Parathyroid adenoma (tissue), 2 donors: ENCODE data around the gene ANKRD28.

Source experiments
- H2AFZ ChIP-seq: fragments of 300-600 bp; sonication (generic); one replicate; pipeline ENCODE4 v1.7.0; 2017; ENCODE audit warnings: antibody characterized with exemption, mild to moderate bottlenecking
- H3K27ac ChIP-seq: fragments of 300-600 bp; sonication (generic); one replicate; pipeline ENCODE4 v1.7.0; 2017
- H3K27me3 ChIP-seq: fragments of 300-600 bp; sonication (generic); one replicate; pipeline ENCODE4 v1.7.0; 2017; ENCODE audit warnings: low read length; ENCODE audit not compliant: control insufficient read depth, insufficient read depth
- H3K36me3 ChIP-seq: fragments of 300-600 bp; sonication (generic); one replicate; pipeline ENCODE4 v1.7.0; 2017; ENCODE audit warnings: low read length; ENCODE audit not compliant: control insufficient read depth, insufficient read depth
- H3K4me1 ChIP-seq: fragments of 300-600 bp; sonication (generic); one replicate; pipeline ENCODE4 v1.7.0; 2017; ENCODE audit warnings: control low read depth
- H3K4me2 ChIP-seq: fragments of 300-600 bp; sonication (generic); one replicate; pipeline ENCODE4 v1.7.0; 2017; ENCODE audit warnings: low read length
- H3K4me3 ChIP-seq: fragments of 300-600 bp; sonication (generic); one replicate; pipeline ENCODE4 v1.7.0; 2017; ENCODE audit warnings: low read depth, low read length
- H3K79me2 ChIP-seq: fragments of 300-600 bp; sonication (generic); one replicate; pipeline ENCODE4 v1.7.0; 2017; ENCODE audit warnings: control low read depth
- H3K9ac ChIP-seq: fragments of 300-600 bp; sonication (generic); one replicate; pipeline ENCODE4 v1.7.0; 2017; ENCODE audit warnings: mild to moderate bottlenecking
- H3K9me3 ChIP-seq: fragments of 300-600 bp; sonication (generic); one replicate; pipeline ENCODE4 v1.7.0; 2017; ENCODE audit warnings: low read length; ENCODE audit not compliant: control insufficient read depth
- TF ChIP-seq, protein P1 (sequence below): fragments of 300-600 bp; sonication (generic); IDR thresholded peaks from one replicate; pipeline ENCODE4 v1.7.0; 2017; ENCODE audit warnings: antibody characterized with exemption, mild to moderate bottlenecking
- donor health status: primary hyperparathyroidism.

Gene ANKRD28

DNA sequence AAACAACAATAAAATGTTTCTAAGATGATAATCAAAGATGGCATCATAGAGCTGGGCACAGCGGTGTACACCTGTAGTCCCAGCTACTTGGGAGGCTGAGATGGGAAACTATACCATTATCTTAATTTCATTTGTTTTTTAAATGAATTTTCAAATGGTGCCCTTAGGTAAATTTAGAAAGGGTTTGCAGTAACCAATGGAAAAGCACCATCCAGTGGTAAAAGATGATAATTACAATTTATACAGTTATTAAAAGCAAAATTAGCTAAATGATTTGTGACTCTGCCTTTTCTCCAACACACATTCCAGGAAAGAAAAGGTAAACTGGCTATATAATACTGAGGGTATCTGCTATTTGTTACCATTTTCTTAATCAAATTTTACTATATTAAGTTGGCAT, 14.4 kb upstream of the ANKRD28 start:
- Histone ChIP-seq H3K4me1 (no peaks in the 10 kb centered on the region), H3K4me2 (no peak overlapping the region), H3K36me3 (no peaks in the 10 kb centered on the region), H3K27me3 (no peaks in the 10 kb centered on the region), H3K9me3 (no peaks in the 10 kb centered on the region), H3K9ac (no peak overlapping the region), H3K27ac (no peak overlapping the region), H3K79me2 (peaks cover 26% of the 10 kb centered on the region), H3K4me3 (no peak overlapping the region), H2AFZ (no peak overlapping the region)
- TF ChIP-seq, protein P1, sequence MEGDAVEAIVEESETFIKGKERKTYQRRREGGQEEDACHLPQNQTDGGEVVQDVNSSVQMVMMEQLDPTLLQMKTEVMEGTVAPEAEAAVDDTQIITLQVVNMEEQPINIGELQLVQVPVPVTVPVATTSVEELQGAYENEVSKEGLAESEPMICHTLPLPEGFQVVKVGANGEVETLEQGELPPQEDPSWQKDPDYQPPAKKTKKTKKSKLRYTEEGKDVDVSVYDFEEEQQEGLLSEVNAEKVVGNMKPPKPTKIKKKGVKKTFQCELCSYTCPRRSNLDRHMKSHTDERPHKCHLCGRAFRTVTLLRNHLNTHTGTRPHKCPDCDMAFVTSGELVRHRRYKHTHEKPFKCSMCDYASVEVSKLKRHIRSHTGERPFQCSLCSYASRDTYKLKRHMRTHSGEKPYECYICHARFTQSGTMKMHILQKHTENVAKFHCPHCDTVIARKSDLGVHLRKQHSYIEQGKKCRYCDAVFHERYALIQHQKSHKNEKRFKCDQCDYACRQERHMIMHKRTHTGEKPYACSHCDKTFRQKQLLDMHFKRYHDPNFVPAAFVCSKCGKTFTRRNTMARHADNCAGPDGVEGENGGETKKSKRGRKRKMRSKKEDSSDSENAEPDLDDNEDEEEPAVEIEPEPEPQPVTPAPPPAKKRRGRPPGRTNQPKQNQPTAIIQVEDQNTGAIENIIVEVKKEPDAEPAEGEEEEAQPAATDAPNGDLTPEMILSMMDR = peak; percentile 47

DNA sequence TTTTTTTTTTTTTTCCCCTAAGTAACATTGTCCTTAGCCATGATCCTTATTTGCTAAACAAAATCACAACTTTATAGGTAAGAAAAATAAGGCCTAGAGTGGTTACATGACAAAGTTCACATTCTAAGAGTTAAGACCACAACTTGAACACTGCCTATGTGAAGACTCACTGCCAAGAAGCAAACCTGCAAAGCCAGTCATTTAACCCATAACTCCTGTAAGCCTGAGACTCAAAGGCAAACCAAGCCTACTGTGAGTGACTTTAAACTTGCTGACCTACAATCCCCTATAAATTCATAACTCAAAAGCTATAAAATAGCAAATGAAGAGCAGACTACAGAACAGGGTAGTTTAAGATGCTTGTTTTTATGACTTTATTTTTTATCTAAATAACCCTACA, 12.9 kb upstream of the ANKRD28 start:
- TF ChIP-seq, protein P1 = no peak

DNA sequence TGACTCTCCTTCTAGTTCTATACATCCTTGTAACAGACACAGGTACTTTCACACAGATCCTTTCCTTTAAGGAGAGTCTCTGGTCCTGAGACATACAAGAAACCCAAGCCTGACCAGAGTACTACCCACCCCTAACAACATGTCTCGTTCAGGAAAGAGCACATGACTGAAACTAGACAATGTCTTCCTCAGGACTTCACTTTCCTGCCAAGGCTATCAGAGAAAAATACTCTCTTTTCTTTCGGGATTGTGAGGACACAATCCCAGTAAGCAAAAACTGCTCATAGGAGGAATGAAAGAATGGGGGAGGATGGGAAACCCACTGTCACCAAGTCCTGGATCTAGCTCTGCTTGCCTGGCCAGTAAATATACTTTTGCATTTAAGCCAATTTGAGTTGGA, 11.5 kb upstream of the ANKRD28 start:
- TF ChIP-seq, protein P1 = no peak
- Histone ChIP-seq H3K27ac (no peak overlapping the region), H3K4me1 (peaks cover 4% of the 10 kb centered on the region), H3K4me3 (no peak overlapping the region), H3K9ac (no peak overlapping the region), H3K36me3 (no peaks in the 10 kb centered on the region), H2AFZ (no peak overlapping the region), H3K79me2 (peaks cover 22% of the 10 kb centered on the region), H3K9me3 (no peaks in the 10 kb centered on the region), H3K4me2 (no peak overlapping the region), H3K27me3 (no peaks in the 10 kb centered on the region)

More for the DNA sequence above, 12.9 kb upstream of the ANKRD28 start:
- Histone ChIP-seq H3K4me2 (no peak overlapping the region), H3K4me3 (no peak overlapping the region), H3K9ac (no peak overlapping the region), H3K36me3 (no peaks in the 10 kb centered on the region), H3K27me3 (no peaks in the 10 kb centered on the region), H3K79me2 (peaks cover 26% of the 10 kb centered on the region), H3K9me3 (no peaks in the 10 kb centered on the region), H3K27ac (no peak overlapping the region), H3K4me1 (peaks cover 4% of the 10 kb centered on the region), H2AFZ (no peak overlapping the region)

DNA sequence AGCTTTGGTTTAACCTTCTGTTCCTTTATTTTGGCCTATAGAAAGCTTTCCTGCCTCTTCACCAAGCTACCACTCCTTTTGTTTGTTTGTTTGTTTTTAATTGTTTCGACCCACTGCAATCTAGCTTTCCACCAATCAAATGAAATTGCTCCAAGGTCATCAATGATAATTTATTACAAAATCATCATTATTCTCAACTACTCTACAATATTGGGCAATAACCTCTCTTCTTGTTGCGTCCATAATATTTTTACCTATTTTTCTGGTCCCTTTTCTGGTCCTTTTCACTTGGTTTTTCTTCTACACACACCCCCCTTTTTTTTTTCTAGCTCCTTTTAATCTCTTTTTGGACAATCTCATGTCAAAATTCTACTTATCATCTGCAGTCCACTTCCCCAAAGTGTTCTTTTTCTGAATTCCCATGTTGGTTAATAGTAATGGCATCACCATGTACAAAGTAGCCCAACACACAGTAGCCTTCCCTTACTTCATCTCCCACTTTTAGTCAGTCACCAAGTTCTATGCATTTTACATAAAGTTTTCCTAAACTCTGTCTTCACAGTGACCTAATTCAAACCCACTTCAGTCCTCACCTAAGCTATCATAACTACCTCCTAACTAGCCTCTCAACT, 11.0 kb upstream of the ANKRD28 start:
- no peak overlapping the region for H3K4me3 ChIP-seq
- peaks cover 9% of the 10 kb centered on the region for H3K4me1 ChIP-seq
- no peaks in the 10 kb centered on the region for H3K36me3 ChIP-seq
- no peaks in the 10 kb centered on the region for H3K27me3 ChIP-seq
- H3K4me2 ChIP-seq = no peak overlapping the region
- H3K9me3 ChIP-seq = no peaks in the 10 kb centered on the region
- TF ChIP-seq, protein P1 = no peak
- no peak overlapping the region for H3K27ac ChIP-seq
- H2AFZ ChIP-seq = no peak overlapping the region
- no peak overlapping the region for H3K9ac ChIP-seq
- peaks cover 25% of the 10 kb centered on the region for H3K79me2 ChIP-seq

DNA sequence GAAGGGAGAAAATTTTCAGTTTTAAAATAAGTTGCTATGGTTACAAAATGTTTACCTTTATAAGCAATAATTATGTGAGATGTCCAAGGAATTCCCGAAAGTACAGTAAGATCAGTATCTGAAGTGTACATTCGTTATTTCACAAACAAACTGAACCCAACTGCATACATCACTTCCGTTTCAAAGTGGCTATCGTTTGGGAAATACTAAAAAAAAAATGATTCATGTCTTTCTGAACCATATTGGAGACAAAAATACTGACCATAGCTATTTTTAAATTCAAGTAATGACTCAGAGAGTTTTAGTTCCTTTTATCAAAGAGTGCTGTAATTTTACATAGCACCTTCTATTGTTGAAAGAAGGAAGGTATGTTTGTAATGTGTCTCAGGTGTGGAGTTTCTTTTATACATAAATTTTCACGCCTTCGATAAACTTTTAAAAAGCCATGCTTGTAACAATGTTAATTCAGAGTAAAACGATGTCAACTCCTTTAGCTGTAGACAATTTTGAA, 8.0 kb upstream of the ANKRD28 start:
- Histone ChIP-seq H3K9ac (no peak overlapping the region), H2AFZ (no peak overlapping the region), H3K9me3 (no peaks in the 10 kb centered on the region), H3K4me1 (peaks cover 11% of the 10 kb centered on the region), H3K27me3 (no peaks in the 10 kb centered on the region), H3K79me2 (peaks cover 21% of the 10 kb centered on the region), H3K4me2 (no peak overlapping the region), H3K27ac (no peak overlapping the region), H3K36me3 (no peaks in the 10 kb centered on the region), H3K4me3 (no peak overlapping the region)
- TF ChIP-seq, protein P1 = no peak
